Activated CD8-positive, alpha-beta memory T cell treated with anti-CD3 and anti-CD28 coated beads, Interleukin-2, amount 10 ng/mL, durations not matched to agents 7 days and 5 days (primary cell): ENCODE data around the gene NCOA3. TPM values are rescaled to one million over a fixed set of nuclear protein-coding genes. Genes with fewer than 3 reads are reported as not detected.

Source experiments
- total RNA-seq, 2 experiments: library from RNA; stranded (reverse); gene quantifications; one replicate each; pipeline ENCODE4 v1.2.3, GENCODE V29; 2021

Gene NCOA3
- total RNA-seq, 2 experiments from 2014 or later, result 74.9 to 75.8 TPM

Other genes starting within 250 kb of the NCOA3 start
- gene ZMYND8, start 145.2 kb upstream of the NCOA3 start, total RNA-seq, result 10 to 100 TPM; 39.4 to 45.2 TPM